ENCODE results near the gene PDCD4.

The PDCD4 gene

GRCh38 chr10:110871298-110872084, at the start of gene PDCD4:
Gene PDCD4 (plus strand): TSS chr10:110871928. CDS start chr10:110876028, 4,100 bp downstream.
- peaks cover 17% of the 10 kb centered on the region for H3K4me1 ChIP-seq (ENCODE audit: insufficient read depth, poor library complexity, severe bottlenecking)
- H3K4me3 ChIP-seq (ENCODE audit: severe bottlenecking) = peak within 1 kb of the TSS; percentile 87
- DNase-seq (ENCODE audit: low spot score) (peak; percentile 98), ATAC-seq (ENCODE audit: low read depth) (peak; percentile 86)
- TF ChIP-seq CTCF (IDR thresholded peaks at IDR 0.05; ENCODE audit: poor library complexity, severe bottlenecking) = no peak
- peaks cover 8% of the 10 kb centered on the region for H3K36me3 ChIP-seq (ENCODE audit: low read depth)
- H3K27ac ChIP-seq (ENCODE audit: poor library complexity, severe bottlenecking) = peak within 1 kb of the TSS; percentile 84
- no peaks in the 10 kb centered on the region for H3K9me3 ChIP-seq (ENCODE audit: severe bottlenecking)
- no peaks in the 10 kb centered on the region for H3K27me3 ChIP-seq (ENCODE audit: insufficient read depth, poor library complexity, severe bottlenecking)

GRCh38 chr10:110822035-110822711, 49.6 kb upstream of the PDCD4 start:
- DNase-seq (ENCODE audit: low spot score) (no peak), ATAC-seq (ENCODE audit: low read depth) (no peak)
- Histone ChIP-seq H3K36me3 (ENCODE audit: low read depth) (no peaks in the 10 kb centered on the region), H3K4me3 (ENCODE audit: severe bottlenecking) (no peak overlapping the region), H3K4me1 (ENCODE audit: insufficient read depth, poor library complexity, severe bottlenecking) (peaks cover 3% of the 10 kb centered on the region), H3K27me3 (ENCODE audit: insufficient read depth, poor library complexity, severe bottlenecking) (no peaks in the 10 kb centered on the region), H3K27ac (ENCODE audit: poor library complexity, severe bottlenecking) (no peak overlapping the region), H3K9me3 (ENCODE audit: severe bottlenecking) (no peaks in the 10 kb centered on the region)
- no peak for TF ChIP-seq CTCF (IDR thresholded peaks at IDR 0.05; ENCODE audit: poor library complexity, severe bottlenecking)

- no peak for DNase-seq (ENCODE audit: low spot score)
- TF ChIP-seq CTCF (IDR thresholded peaks at IDR 0.05; ENCODE audit: poor library complexity, severe bottlenecking) = no peak
- no peaks in the 10 kb centered on the region for H3K27me3 ChIP-seq (ENCODE audit: insufficient read depth, poor library complexity, severe bottlenecking)
- no peaks in the 10 kb centered on the region for H3K9me3 ChIP-seq (ENCODE audit: severe bottlenecking)
- no peaks in the 10 kb centered on the region for H3K36me3 ChIP-seq (ENCODE audit: low read depth)
- H3K4me3 ChIP-seq (ENCODE audit: severe bottlenecking) = no peak overlapping the region
- H3K27ac ChIP-seq (ENCODE audit: poor library complexity, severe bottlenecking) = no peak overlapping the region
- ATAC-seq (ENCODE audit: low read depth) = no peak
- H3K4me1 ChIP-seq (ENCODE audit: insufficient read depth, poor library complexity, severe bottlenecking) = peaks cover 9% of the 10 kb centered on the region
These were observed 48.9 kb upstream of the PDCD4 start for GRCh38 chr10:110822712-110823311.

GRCh38 chr10:110824152-110824441, 47.6 kb upstream of the PDCD4 start:
- no peak for TF ChIP-seq CTCF (IDR thresholded peaks at IDR 0.05; ENCODE audit: poor library complexity, severe bottlenecking)
- no peaks in the 10 kb centered on the region for H3K9me3 ChIP-seq (ENCODE audit: severe bottlenecking)
- H3K27me3 ChIP-seq (ENCODE audit: insufficient read depth, poor library complexity, severe bottlenecking) = no peaks in the 10 kb centered on the region
- H3K36me3 ChIP-seq (ENCODE audit: low read depth) = no peaks in the 10 kb centered on the region
- no peak for ATAC-seq (ENCODE audit: low read depth)
- H3K4me1 ChIP-seq (ENCODE audit: insufficient read depth, poor library complexity, severe bottlenecking) = peaks cover 12% of the 10 kb centered on the region
- no peak overlapping the region for H3K4me3 ChIP-seq (ENCODE audit: severe bottlenecking)
- no peak overlapping the region for H3K27ac ChIP-seq (ENCODE audit: poor library complexity, severe bottlenecking)
- no peak for DNase-seq (ENCODE audit: low spot score)

All from RWPE2 (cell line).